ENCODE data around the gene PROB1. TPM values are rescaled to one million over a fixed set of nuclear protein-coding genes. Genes with fewer than 3 reads are reported as not detected.

Gene PROB1
- total and polyA plus RNA-seq, 9 of the 15 experiments (the other 6 are each of a cell fraction or from before 2014, with no cell fraction given) = 0.01 to 1.8 (median 0.47) TPM

GRCh38 chr5:139397921-139398320 lies 3.0 kb upstream of the PROB1 start (continued):
- TF ChIP-seq MAZ (CRISPR knock-in tag; conservative IDR thresholded peaks at IDR 0.05 in 1 of 2, IDR thresholded peaks at IDR 0.05 in 1 of 2) (no peak), ZNF124 (CRISPR knock-in tag; IDR thresholded peaks at IDR 0.05) (no peak), PRPF4 (IDR thresholded peaks at IDR 0.05; ENCODE audit: insufficient read depth, low read depth, low read length, poor library complexity, severe bottlenecking) (no peak), TFE3 (CRISPR knock-in tag; IDR thresholded peaks at IDR 0.05) (no peak), ZNF507 (tag; conservative IDR thresholded peaks at IDR 0.05) (no peak), ZBTB33 (CRISPR knock-in tag; IDR thresholded peaks at IDR 0.05) (no peak), ZNF695 (CRISPR knock-in tag; IDR thresholded peaks at IDR 0.05) (no peak), PHF20 (IDR thresholded peaks at IDR 0.05; ENCODE audit: partially characterized antibody) (no peak), LCOR (CRISPR knock-in tag; IDR thresholded peaks at IDR 0.05) (no peak), ZKSCAN1 (IDR thresholded peaks at IDR 0.05; ENCODE audit: low read depth, low read length) (no peak), CTBP1 (IDR thresholded peaks at IDR 0.05; ENCODE audit: borderline replicate concordance) (no peak), MGA (IDR thresholded peaks at IDR 0.05) (no peak)
